Thyroid gland (tissue), 4 donors: ENCODE results near the gene RAB40A. TPM values are rescaled to one million over a fixed set of nuclear protein-coding genes. Genes with fewer than 3 reads are reported as not detected.

ENCODE experiments used
- DNase-seq, 2 donors: peaks; one replicate each; pipeline ENCODE4 v3.0.0-alpha.2; 2019
- H3K27ac ChIP-seq, 3 donors: fragments of 200-600 bp; sonication (generic); 1 replicate in 2 of 3; 2 replicates in 1 of 3; pipeline ENCODE4 v1.5.1; 2016 to 2019; ENCODE audit warnings: mild to moderate bottlenecking in 1 of 3, moderate library complexity in 1 of 3
- H3K27me3 ChIP-seq: fragments of 200-600 bp; sonication (generic); one replicate; pipeline ENCODE4 v1.5.1; 2019
- H3K36me3 ChIP-seq, 2 donors: fragments of 200-600 bp; sonication (generic); one replicate each; pipeline ENCODE4 v1.5.1; 2016 to 2019
- H3K4me1 ChIP-seq, 2 donors: fragments of 200-600 bp; sonication (generic); one replicate each; pipeline ENCODE4 v1.5.1; 2017 to 2019
- H3K4me3 ChIP-seq, 3 donors: fragments of 200-600 bp; sonication (generic); replicated peaks in 1 of 3; 1 replicate in 2 of 3; 2 replicates in 1 of 3; pipeline ENCODE4 v1.5.1; 2016; ENCODE audit warnings: mild to moderate bottlenecking in 1 of 3
- H3K9me3 ChIP-seq: fragments of 200-600 bp; sonication (generic); one replicate; pipeline ENCODE4 v1.5.1; 2017
- POLR2A ChIP-seq, 2 donors: fragments of 450-650 bp; IDR thresholded peaks; one replicate each; pipeline ENCODE4 v1.6.1; 2017; ENCODE audit warnings: antibody characterized with exemption in 2 of 2, mild to moderate bottlenecking in 2 of 2, moderate library complexity in 1 of 2
- WGBS, 2 donors: methylation state at CpG; one replicate each; pipeline ENCODE4 v1.1.5; 2017; 5-methylcytosine and 5-hydroxymethylcytosine counted together
- intact Hi-C: fragments of 100-400 bp; cut with DNase I; formaldehyde crosslinking; loops from one replicate; pipeline ENCODE4 v1.15.1; 2023
- total RNA-seq, 4 donors: library from RNA; depleted of rRNA; stranded (reverse); fragments of >200 nt; gene quantifications; one replicate each; pipeline ENCODE4 v1.2.3, GENCODE V29; 2016
- TF ChIP-seq, protein P1 (sequence below), 6 experiments: fragments of 200-600 bp in 3 of 6; fragments of 450-650 bp in 3 of 6; sonication (generic) in 3 of 6; IDR thresholded peaks; one replicate each; pipeline ENCODE4 v1.5.1; 2016 to 2019; ENCODE audit warnings: antibody characterized with exemption in 6 of 6, mild to moderate bottlenecking in 2 of 6, inconsistent platforms in 1 of 6, moderate library complexity in 1 of 6

RAB40A gene
- total RNA-seq, 4 donors from 2014 or later, result 0.33 to 0.71 (median 0.58) TPM

DNA sequence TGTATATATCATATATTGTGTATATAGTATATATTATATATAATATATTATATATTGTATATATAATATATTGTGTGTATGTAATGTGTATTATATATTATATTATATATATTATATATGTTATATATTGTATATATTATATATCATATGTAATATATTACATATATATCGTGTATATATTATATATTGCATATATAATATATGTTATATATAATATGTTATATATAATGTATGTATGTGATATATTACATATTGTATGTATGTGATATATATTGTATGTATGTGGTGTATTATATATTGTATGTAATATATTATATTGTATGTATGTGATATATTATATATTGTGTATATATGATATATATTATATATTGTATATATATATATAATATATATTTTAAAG is 30.5 kb downstream of the RAB40A start:
- 17 to 40% methylated on average over 1 of the region's 1 CpG for WGBS, 2 donors
- Histone ChIP-seq H3K4me1 (no peaks in the 10 kb centered on the region), H3K27ac (no peak overlapping the region), H3K9me3 (no peaks in the 10 kb centered on the region), H3K4me3 (no peak overlapping the region), H3K36me3 (no peaks in the 10 kb centered on the region), H3K27me3 (no peaks in the 10 kb centered on the region)
- TF ChIP-seq, protein P1, sequence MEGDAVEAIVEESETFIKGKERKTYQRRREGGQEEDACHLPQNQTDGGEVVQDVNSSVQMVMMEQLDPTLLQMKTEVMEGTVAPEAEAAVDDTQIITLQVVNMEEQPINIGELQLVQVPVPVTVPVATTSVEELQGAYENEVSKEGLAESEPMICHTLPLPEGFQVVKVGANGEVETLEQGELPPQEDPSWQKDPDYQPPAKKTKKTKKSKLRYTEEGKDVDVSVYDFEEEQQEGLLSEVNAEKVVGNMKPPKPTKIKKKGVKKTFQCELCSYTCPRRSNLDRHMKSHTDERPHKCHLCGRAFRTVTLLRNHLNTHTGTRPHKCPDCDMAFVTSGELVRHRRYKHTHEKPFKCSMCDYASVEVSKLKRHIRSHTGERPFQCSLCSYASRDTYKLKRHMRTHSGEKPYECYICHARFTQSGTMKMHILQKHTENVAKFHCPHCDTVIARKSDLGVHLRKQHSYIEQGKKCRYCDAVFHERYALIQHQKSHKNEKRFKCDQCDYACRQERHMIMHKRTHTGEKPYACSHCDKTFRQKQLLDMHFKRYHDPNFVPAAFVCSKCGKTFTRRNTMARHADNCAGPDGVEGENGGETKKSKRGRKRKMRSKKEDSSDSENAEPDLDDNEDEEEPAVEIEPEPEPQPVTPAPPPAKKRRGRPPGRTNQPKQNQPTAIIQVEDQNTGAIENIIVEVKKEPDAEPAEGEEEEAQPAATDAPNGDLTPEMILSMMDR (IDR thresholded peaks at IDR 0.05), result no peak
- TF ChIP-seq POLR2A (IDR thresholded peaks at IDR 0.05), result no peak
- no peak for DNase-seq
- intact Hi-C loops, result no loop called here

DNA sequence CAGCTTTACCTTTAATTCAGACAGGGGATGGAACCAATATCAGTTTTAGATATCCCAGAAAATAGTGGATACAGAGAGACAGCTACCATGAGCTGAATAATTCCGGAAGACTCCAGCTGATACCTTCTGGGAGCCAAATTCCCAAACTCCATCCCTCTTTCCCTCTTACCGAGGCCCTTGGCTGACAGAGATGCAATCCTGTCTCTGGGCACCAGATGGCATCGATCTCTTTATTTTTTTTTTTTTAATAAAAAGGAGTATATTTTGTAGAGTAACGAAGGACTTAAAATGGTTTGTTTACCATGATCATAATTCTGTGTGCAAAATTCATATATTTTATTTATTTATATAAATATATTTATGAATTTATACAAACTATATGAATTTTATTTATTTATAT is 31.0 kb downstream of the RAB40A start:
- Histone ChIP-seq H3K4me3 (no peak overlapping the region), H3K36me3 (no peaks in the 10 kb centered on the region), H3K27me3 (no peaks in the 10 kb centered on the region), H3K9me3 (no peaks in the 10 kb centered on the region), H3K27ac (no peak overlapping the region), H3K4me1 (no peaks in the 10 kb centered on the region)
- no peak for DNase-seq
- intact Hi-C loops, result no loop called here
- 21 to 32% methylated on average over 4 of the region's 4 CpGs for WGBS, 2 donors
- TF ChIP-seq POLR2A (IDR thresholded peaks at IDR 0.05), result no peak
- TF ChIP-seq, protein P1 (IDR thresholded peaks at IDR 0.05), result peak in 1 of 6 experiments; percentile 40

DNA sequence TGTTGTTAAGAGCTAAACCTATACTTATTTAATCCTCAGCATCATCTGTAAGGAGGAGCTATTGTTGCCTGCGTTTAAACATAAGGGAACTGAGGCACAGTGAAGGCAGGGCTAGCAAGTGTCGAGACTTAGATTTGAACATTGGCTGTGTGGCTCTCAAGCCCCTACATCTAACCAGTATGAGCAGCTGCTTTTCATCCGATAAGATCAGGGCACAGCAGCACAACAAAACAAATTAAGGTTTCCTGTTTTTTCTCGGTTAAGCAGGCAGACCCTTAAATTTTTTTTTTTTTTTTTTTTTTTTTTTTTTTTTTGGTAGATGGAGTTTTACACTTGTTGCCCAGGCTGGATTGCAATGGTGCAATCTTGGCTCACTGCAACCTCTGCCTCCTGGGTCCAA is 35.6 kb downstream of the RAB40A start:
- no peak overlapping the region for H3K4me3 ChIP-seq
- WGBS, 2 donors, result 64 to 83% methylated on average over 4 of the region's 4 CpGs
- no peaks in the 10 kb centered on the region for H3K27me3 ChIP-seq
- H3K4me1 ChIP-seq, result no peaks in the 10 kb centered on the region
- H3K9me3 ChIP-seq, result no peaks in the 10 kb centered on the region
- intact Hi-C loops, result no loop called here
- no peak overlapping the region for H3K27ac ChIP-seq
- TF ChIP-seq, protein P1 (IDR thresholded peaks at IDR 0.05), result no peak
- H3K36me3 ChIP-seq, result no peaks in the 10 kb centered on the region
- no peak for DNase-seq

DNA sequence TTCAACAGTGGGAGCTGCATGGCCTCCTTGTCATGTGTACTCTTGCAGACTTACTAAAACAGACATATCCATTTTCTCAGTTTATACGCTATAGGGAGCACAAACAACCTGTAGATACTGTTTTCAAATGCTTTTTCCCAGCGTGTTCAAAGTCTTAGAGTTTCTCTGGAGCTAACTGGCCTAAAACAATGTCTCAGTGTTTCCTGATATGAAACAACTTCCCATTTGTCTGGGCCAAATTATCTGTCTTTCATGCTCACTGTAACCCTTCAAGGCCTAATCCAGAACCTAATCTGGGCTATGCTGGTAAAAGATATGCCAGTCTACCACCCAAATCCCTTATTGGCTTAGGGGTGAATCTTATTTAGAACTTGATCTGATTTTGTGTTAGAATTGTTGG is 38.8 kb downstream of the RAB40A start:
- Histone ChIP-seq H3K4me3 (no peak overlapping the region), H3K9me3 (no peaks in the 10 kb centered on the region), H3K27ac (no peak overlapping the region), H3K27me3 (no peaks in the 10 kb centered on the region), H3K4me1 (no peaks in the 10 kb centered on the region), H3K36me3 (no peaks in the 10 kb centered on the region)
- TF ChIP-seq, protein P1 (IDR thresholded peaks at IDR 0.05), result no peak
- TF ChIP-seq POLR2A (IDR thresholded peaks at IDR 0.05), result no peak
- 42 to 88% methylated on average over 1 to 2 of the region's 2 CpGs for WGBS, 2 donors
- DNase-seq, result no peak
- intact Hi-C loops, result no loop called here

DNA sequence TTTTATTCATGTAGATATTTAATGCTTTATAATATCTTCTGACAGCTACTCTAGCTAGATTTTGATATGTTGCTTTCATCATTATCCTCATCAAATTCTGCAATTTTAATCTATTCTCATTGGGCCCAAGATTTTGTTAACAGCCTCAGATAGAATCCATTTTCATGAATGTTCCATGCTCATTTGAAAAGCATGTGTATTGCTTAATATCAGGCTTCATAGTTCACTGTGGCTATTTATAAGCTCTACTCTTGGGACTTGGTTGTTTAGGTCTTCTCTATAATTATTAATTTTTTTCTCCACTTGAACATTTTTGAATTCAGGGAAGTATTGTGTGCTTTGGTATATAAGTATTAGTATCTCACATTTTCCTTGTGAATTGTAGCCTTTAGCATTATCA is 41.8 kb downstream of the RAB40A start:
- H3K27ac ChIP-seq, result no peak overlapping the region
- no peaks in the 10 kb centered on the region for H3K36me3 ChIP-seq
- H3K4me1 ChIP-seq, result no peaks in the 10 kb centered on the region
- intact Hi-C loops, result no loop called here
- no peaks in the 10 kb centered on the region for H3K9me3 ChIP-seq
- DNase-seq, result no peak
- TF ChIP-seq, protein P1 (IDR thresholded peaks at IDR 0.05), result no peak
- TF ChIP-seq POLR2A (IDR thresholded peaks at IDR 0.05), result no peak
- H3K27me3 ChIP-seq, result no peaks in the 10 kb centered on the region
- H3K4me3 ChIP-seq, result no peak overlapping the region
